PC-9 (cell line): ENCODE results near the gene SEMA5A.

Experiments used
- EZH2 ChIP-seq: fragments of 200-600 bp; sonication (generic); IDR thresholded peaks from 2 replicates; pipeline ENCODE4 v1.8.0; 2017; ENCODE audit warnings: antibody characterized with exemption, low read depth
- TF ChIP-seq, protein P1 (sequence below): fragments of 200-600 bp; sonication (generic); conservative IDR thresholded peaks from 2 replicates; pipeline ENCODE4 v1.6.1; 2017; ENCODE audit warnings: mixed run types, antibody characterized with exemption, mild to moderate bottlenecking, moderate library complexity

DNA sequence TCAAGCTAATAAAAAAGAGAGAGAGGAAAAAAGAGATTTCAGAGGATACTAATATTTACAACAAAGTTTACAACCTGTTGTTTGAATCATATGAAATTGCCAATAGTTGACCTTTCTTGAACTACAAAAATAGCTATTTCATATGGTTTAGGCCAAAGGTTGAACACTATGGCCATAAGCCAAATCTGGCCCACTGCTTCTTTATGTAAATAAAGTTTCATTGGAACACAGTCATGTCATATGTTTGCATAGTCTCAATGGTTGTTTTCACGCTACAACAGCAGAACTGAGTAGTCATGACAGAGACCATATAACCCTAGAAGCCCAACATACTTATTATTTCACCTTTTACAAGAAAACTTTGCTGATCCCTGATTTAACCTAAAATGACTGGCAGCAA lies 20.9 kb downstream of the SEMA5A start:
- no peak for TF ChIP-seq EZH2
- TF ChIP-seq, protein P1, sequence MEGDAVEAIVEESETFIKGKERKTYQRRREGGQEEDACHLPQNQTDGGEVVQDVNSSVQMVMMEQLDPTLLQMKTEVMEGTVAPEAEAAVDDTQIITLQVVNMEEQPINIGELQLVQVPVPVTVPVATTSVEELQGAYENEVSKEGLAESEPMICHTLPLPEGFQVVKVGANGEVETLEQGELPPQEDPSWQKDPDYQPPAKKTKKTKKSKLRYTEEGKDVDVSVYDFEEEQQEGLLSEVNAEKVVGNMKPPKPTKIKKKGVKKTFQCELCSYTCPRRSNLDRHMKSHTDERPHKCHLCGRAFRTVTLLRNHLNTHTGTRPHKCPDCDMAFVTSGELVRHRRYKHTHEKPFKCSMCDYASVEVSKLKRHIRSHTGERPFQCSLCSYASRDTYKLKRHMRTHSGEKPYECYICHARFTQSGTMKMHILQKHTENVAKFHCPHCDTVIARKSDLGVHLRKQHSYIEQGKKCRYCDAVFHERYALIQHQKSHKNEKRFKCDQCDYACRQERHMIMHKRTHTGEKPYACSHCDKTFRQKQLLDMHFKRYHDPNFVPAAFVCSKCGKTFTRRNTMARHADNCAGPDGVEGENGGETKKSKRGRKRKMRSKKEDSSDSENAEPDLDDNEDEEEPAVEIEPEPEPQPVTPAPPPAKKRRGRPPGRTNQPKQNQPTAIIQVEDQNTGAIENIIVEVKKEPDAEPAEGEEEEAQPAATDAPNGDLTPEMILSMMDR, result no peak
